ENCODE results near the gene NIFK.
A peak's percentile ranks its signal among the peaks of the same experiment; 100 is the strongest.

NIFK gene

GRCh38 chr2:121736462-121737336 is at the start of gene NIFK:
Gene NIFK, minus strand, starts transcription at chr2:121736875. Its CDS starts 25 bp downstream, at chr2:121736850.
- TF ChIP-seq EZH2 (IDR thresholded peaks at IDR 0.05; ENCODE audit: borderline replicate concordance, low read depth, low read length, severe bottlenecking): no peak
- peak; percentile 5 for TF ChIP-seq CTCF (IDR thresholded peaks at IDR 0.05; ENCODE audit: borderline replicate concordance, extremely low read depth, low read length, poor library complexity, severe bottlenecking)
- ATAC-seq (ENCODE audit: insufficient read depth, low read depth) (peak; percentile 91), DNase-seq (peak; percentile 100)
- Histone ChIP-seq H3K79me2 (ENCODE audit: insufficient read depth, low read length) (peaks cover 40% of the 10 kb centered on the region), H3K27me3 (ENCODE audit: insufficient read depth, low read length, poor library complexity) (no peaks in the 10 kb centered on the region), H3K4me3 (ENCODE audit: low read depth in 1 of 2, low read length in 2 of 2) (peak within 1 kb of the TSS; percentile 88 to 99), H3K36me3 (ENCODE audit: insufficient read depth, low read length) (peaks cover 39% of the 10 kb centered on the region), H3K4me2 (ENCODE audit: insufficient read depth, low read length) (peak within 1 kb of the TSS; percentile 97), H3K27ac (ENCODE audit: low read length) (peak within 1 kb of the TSS; percentile 77), H3K4me1 (ENCODE audit: insufficient read depth, low read length) (peaks cover 25% of the 10 kb centered on the region), H3K9me3 (ENCODE audit: insufficient read depth, low read length, severe bottlenecking) (no peaks in the 10 kb centered on the region), H3K9ac (ENCODE audit: low read depth, low read length) (peak within 1 kb of the TSS; percentile 79), H4K20me1 (ENCODE audit: insufficient read depth, low read length) (peaks cover 16% of the 10 kb centered on the region; the same call in 1 of the 2 replicates), H2AFZ (ENCODE audit: low read depth, low read length) (peak within 1 kb of the TSS; percentile 83)

- Histone ChIP-seq H3K4me2 (ENCODE audit: insufficient read depth, low read length) (no peak overlapping the region), H3K9ac (ENCODE audit: low read depth, low read length) (no peak overlapping the region), H3K9me3 (ENCODE audit: insufficient read depth, low read length, severe bottlenecking) (no peaks in the 10 kb centered on the region), H3K27ac (ENCODE audit: low read length) (no peak overlapping the region), H3K36me3 (ENCODE audit: insufficient read depth, low read length) (no peaks in the 10 kb centered on the region), H3K27me3 (ENCODE audit: insufficient read depth, low read length, poor library complexity) (peaks cover 9% of the 10 kb centered on the region), H3K79me2 (ENCODE audit: insufficient read depth, low read length) (no peaks in the 10 kb centered on the region), H3K4me1 (ENCODE audit: insufficient read depth, low read length) (no peaks in the 10 kb centered on the region), H2AFZ (ENCODE audit: low read depth, low read length) (no peak overlapping the region), H3K4me3 (ENCODE audit: low read depth in 1 of 2, low read length in 2 of 2) (no peak overlapping the region), H4K20me1 (ENCODE audit: insufficient read depth, low read length) (no peaks in the 10 kb centered on the region)
- ATAC-seq (ENCODE audit: insufficient read depth, low read depth): no peak
- no peak for TF ChIP-seq CTCF (IDR thresholded peaks at IDR 0.05; ENCODE audit: borderline replicate concordance, extremely low read depth, low read length, poor library complexity, severe bottlenecking)
- no peak for TF ChIP-seq EZH2 (IDR thresholded peaks at IDR 0.05; ENCODE audit: borderline replicate concordance, low read depth, low read length, severe bottlenecking)
- no peak for DNase-seq
Observed at GRCh38 chr2:121783180-121783579, 46.5 kb upstream of the NIFK start.

GRCh38 chr2:121778741-121779487 is 42.2 kb upstream of the NIFK start:
- no peak overlapping the region for H2AFZ ChIP-seq (ENCODE audit: low read depth, low read length)
- TF ChIP-seq EZH2 (IDR thresholded peaks at IDR 0.05; ENCODE audit: borderline replicate concordance, low read depth, low read length, severe bottlenecking) (no peak), CTCF (IDR thresholded peaks at IDR 0.05; ENCODE audit: borderline replicate concordance, extremely low read depth, low read length, poor library complexity, severe bottlenecking) (no peak)
- H3K79me2 ChIP-seq (ENCODE audit: insufficient read depth, low read length): no peaks in the 10 kb centered on the region
- no peak overlapping the region for H3K4me2 ChIP-seq (ENCODE audit: insufficient read depth, low read length)
- H3K27me3 ChIP-seq (ENCODE audit: insufficient read depth, low read length, poor library complexity): peaks cover 7% of the 10 kb centered on the region
- ATAC-seq (ENCODE audit: insufficient read depth, low read depth) (no peak), DNase-seq (no peak)
- H3K4me1 ChIP-seq (ENCODE audit: insufficient read depth, low read length): no peaks in the 10 kb centered on the region
- no peak overlapping the region for H3K9ac ChIP-seq (ENCODE audit: low read depth, low read length)
- H3K36me3 ChIP-seq (ENCODE audit: insufficient read depth, low read length): no peaks in the 10 kb centered on the region
- H4K20me1 ChIP-seq (ENCODE audit: insufficient read depth, low read length): no peaks in the 10 kb centered on the region
- no peaks in the 10 kb centered on the region for H3K9me3 ChIP-seq (ENCODE audit: insufficient read depth, low read length, severe bottlenecking)
- H3K4me3 ChIP-seq (ENCODE audit: low read depth in 1 of 2, low read length in 2 of 2): no peak overlapping the region
- no peak overlapping the region for H3K27ac ChIP-seq (ENCODE audit: low read length)
